GM23338 (cell line): Measurements from ENCODE around the gene PLEKHG4B. TPM values are rescaled to one million over a fixed set of nuclear protein-coding genes. Genes with fewer than 3 reads are reported as not detected.

ENCODE experiments used
- ATAC-seq: fragments of 200-7000 bp; cut with Tn5 transposase; 3 replicates; pipeline ENCODE4 v1.9.1; 2020
- DNase-seq: peaks from one replicate; pipeline ENCODE4 v3.0.0-alpha.2; 2015; ENCODE audit warnings: low spot score
- H2AFZ ChIP-seq: fragments of 200-600 bp; sonication (generic); 2 replicates; pipeline ENCODE4 v1.8.0; 2016; ENCODE audit warnings: antibody characterized with exemption, mild to moderate bottlenecking, moderate library complexity
- H3F3A ChIP-seq: fragments of 200-600 bp; sonication (generic); replicated peaks from 2 replicates; pipeline ENCODE4 v1.8.0; 2017; ENCODE audit warnings: antibody characterized with exemption, mixed run types, low read depth
- H3K27ac ChIP-seq: fragments of 200-600 bp; sonication (generic); 2 replicates; pipeline ENCODE4 v1.6.1; 2016; ENCODE audit warnings: low read depth
- H3K27me3 ChIP-seq: fragments of 200-600 bp; sonication (generic); 2 replicates; pipeline ENCODE4 v1.8.0; 2016; ENCODE audit warnings: mild to moderate bottlenecking, mixed run types, moderate library complexity; ENCODE audit not compliant: insufficient read depth
- H3K36me3 ChIP-seq: fragments of 200-600 bp; sonication (generic); 2 replicates; pipeline ENCODE4 v1.8.0; 2016; ENCODE audit warnings: mild to moderate bottlenecking; ENCODE audit not compliant: insufficient read depth
- H3K4me1 ChIP-seq: fragments of 200-600 bp; sonication (generic); 2 replicates; pipeline ENCODE4 v1.8.0; 2016; ENCODE audit warnings: mild to moderate bottlenecking, moderate library complexity; ENCODE audit not compliant: insufficient read depth
- H3K4me2 ChIP-seq: fragments of 200-600 bp; sonication (generic); 2 replicates; pipeline ENCODE4 v1.7.1; 2017; ENCODE audit warnings: mixed run types
- H3K4me3 ChIP-seq: fragments of 200-600 bp; sonication (generic); 2 replicates; pipeline ENCODE4 v1.6.1; 2016; ENCODE audit warnings: mixed run types
- H3K79me2 ChIP-seq: fragments of 200-600 bp; sonication (generic); replicated peaks from 2 replicates; pipeline ENCODE4 v1.8.0; 2017; ENCODE audit warnings: mild to moderate bottlenecking; ENCODE audit not compliant: insufficient read depth
- H3K9me2 ChIP-seq: fragments of 200-600 bp; sonication (generic); 2 replicates; pipeline ENCODE4 v1.8.0; 2017; ENCODE audit not compliant: insufficient read depth
- H4K20me1 ChIP-seq: fragments of 200-600 bp; sonication (generic); replicated peaks from 2 replicates; pipeline ENCODE4 v1.8.0; 2017; ENCODE audit warnings: mild to moderate bottlenecking; ENCODE audit not compliant: insufficient read depth
- H3K27ac Mint-ChIP-seq: 2 replicates; pipeline ENCODE4 v1.8.0; 2020; ENCODE audit warnings: inconsistent platforms, mild to moderate bottlenecking, moderate library complexity, mixed read lengths
- H3K27me3 Mint-ChIP-seq: 3 replicates; pipeline ENCODE4 v1.8.0; 2022; ENCODE audit warnings: low read depth, mild to moderate bottlenecking, moderate library complexity, mixed read lengths, inconsistent platforms; ENCODE audit not compliant: insufficient read depth, poor library complexity
- H3K36me3 Mint-ChIP-seq: 3 replicates; pipeline ENCODE4 v1.8.0; 2021; ENCODE audit warnings: low read depth, mild to moderate bottlenecking, inconsistent platforms, moderate library complexity, mixed read lengths
- H3K4me1 Mint-ChIP-seq: 3 replicates; pipeline ENCODE4 v1.8.0; 2020; ENCODE audit warnings: mild to moderate bottlenecking, inconsistent platforms, mixed read lengths
- H3K4me3 Mint-ChIP-seq: 3 replicates; pipeline ENCODE4 v1.8.0; 2021; ENCODE audit warnings: moderate library complexity, mild to moderate bottlenecking, inconsistent platforms, mixed read lengths
- H3K9me3 Mint-ChIP-seq: 3 replicates; pipeline ENCODE4 v1.8.0; 2020; ENCODE audit warnings: moderate library complexity, mild to moderate bottlenecking, inconsistent platforms, mixed read lengths
- CREB1 ChIP-seq: fragments of 250-450 bp; sonication (Bioruptor Pico); IDR thresholded peaks from 2 replicates; pipeline ENCODE4 v1.5.0; 2020; ENCODE audit warnings: low read depth, mild to moderate bottlenecking, moderate library complexity
- CTCF ChIP-seq, 2 experiments: fragments of 200-600 bp in 1 of 2; sonication (generic) in 1 of 2; conservative IDR thresholded peaks; 2 replicates each; pipeline versions ENCODE4 v1.5.1 to v1.6.1; 2016 to 2017; ENCODE audit warnings: antibody characterized with exemption in 2 of 2, low read depth in 2 of 2, mild to moderate bottlenecking in 2 of 2, moderate library complexity in 1 of 2
- ETS1 ChIP-seq: IDR thresholded peaks from 2 replicates; pipeline ENCODE4 v1.6.1; 2016; ENCODE audit warnings: antibody characterized with exemption
- EZH2 ChIP-seq: fragments of 200-600 bp; sonication (generic); IDR thresholded peaks from one replicate; pipeline ENCODE4 v1.8.0; 2017; ENCODE audit warnings: antibody characterized with exemption, mild to moderate bottlenecking, low read depth; ENCODE audit not compliant: unreplicated experiment
- EZH2phosphoT487 ChIP-seq: fragments of 200-600 bp; sonication (generic); IDR thresholded peaks from one replicate; pipeline ENCODE4 v1.8.1; 2018; ENCODE audit warnings: antibody characterized with exemption; ENCODE audit not compliant: unreplicated experiment
- JUNB ChIP-seq: IDR thresholded peaks from one replicate; pipeline ENCODE4 v1.6.1; 2016; ENCODE audit warnings: antibody characterized with exemption; ENCODE audit not compliant: unreplicated experiment
- POLR2AphosphoS5 ChIP-seq: IDR thresholded peaks from 2 replicates; pipeline ENCODE4 v1.6.1; 2016; ENCODE audit warnings: antibody characterized with exemption, low read depth
- ZNF331 ChIP-seq: fragments of 250-450 bp; sonication (Bioruptor Pico); IDR thresholded peaks from 2 replicates; pipeline ENCODE4 v1.5.0; 2020; ENCODE audit warnings: low read depth, mild to moderate bottlenecking, moderate library complexity
- polyA plus RNA-seq: library from polyadenylated mRNA; unstranded; fragments of >200 nt; fragmentation: Nextera tagmentation; extraction: Ambion mirVana; gene quantifications from 2 replicates; pipeline ENCODE4 v1.2.1, GENCODE V29; 2016
- total RNA-seq: library from RNA; depleted of rRNA; stranded (reverse); fragments of >200 nt; shearing (Covaris generic); gene quantifications from 2 replicates; pipeline ENCODE4 v1.2.3, GENCODE V29; 2014
- TF ChIP-seq, protein P1 (sequence below): IDR thresholded peaks from one replicate; pipeline ENCODE4 v1.6.1; 2018; ENCODE audit warnings: antibody characterized with exemption; ENCODE audit not compliant: unreplicated experiment

Gene PLEKHG4B
- total and polyA plus RNA-seq, 2 experiments from 2014 or later, result 33.5 to 54.8 TPM

DNA sequence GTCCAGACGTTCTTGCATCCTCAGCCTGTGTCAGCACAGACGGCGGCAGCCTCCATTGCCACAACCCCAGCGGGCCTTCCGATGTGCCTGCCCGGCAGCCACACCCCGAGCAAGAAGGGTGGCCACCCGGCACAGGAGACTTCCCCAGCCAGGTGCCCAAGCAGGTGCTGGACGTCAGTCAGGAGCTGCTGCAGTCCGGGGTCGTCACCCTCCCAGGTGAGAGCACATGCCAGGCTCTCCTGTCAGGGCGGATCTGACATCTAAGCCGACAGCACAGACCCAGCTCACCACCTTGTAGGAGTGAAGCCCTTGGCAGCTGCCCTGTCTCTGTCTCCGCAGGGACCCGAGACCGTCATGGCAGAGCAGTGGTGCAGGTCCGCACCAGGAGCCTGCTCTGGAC, 51.1 kb downstream of the PLEKHG4B start:
- Histone ChIP-seq H3K27ac (no peak overlapping the region), H2AFZ (no peak overlapping the region), H3K4me1 (peaks cover 13% of the 10 kb centered on the region), H3K9me2 (no peaks in the 10 kb centered on the region), H3K36me3 (peaks cover 17% of the 10 kb centered on the region), H3F3A (no peaks in the 10 kb centered on the region), H3K4me3 (no peak overlapping the region), H3K27me3 (no peaks in the 10 kb centered on the region), H3K79me2 (0 out of 2 replicates have a peak, but pooled peaks cover 3% of the 10 kb centered on the region), H3K4me2 (no peak overlapping the region), H4K20me1 (no peaks in the 10 kb centered on the region; the same call in 1 of the 2 replicates)
- TF ChIP-seq JUNB, result no peak
- Mint-ChIP-seq H3K27ac (no peak overlapping the region), H3K27me3 (peaks cover 19% of the 10 kb centered on the region), H3K9me3 (peaks cover 25% of the 10 kb centered on the region), H3K4me1 (peaks cover 11% of the 10 kb centered on the region), H3K4me3 (no peak overlapping the region), H3K36me3 (peaks cover 73% of the 10 kb centered on the region)
- no peak for DNase-seq
- ATAC-seq, result no peak

DNA sequence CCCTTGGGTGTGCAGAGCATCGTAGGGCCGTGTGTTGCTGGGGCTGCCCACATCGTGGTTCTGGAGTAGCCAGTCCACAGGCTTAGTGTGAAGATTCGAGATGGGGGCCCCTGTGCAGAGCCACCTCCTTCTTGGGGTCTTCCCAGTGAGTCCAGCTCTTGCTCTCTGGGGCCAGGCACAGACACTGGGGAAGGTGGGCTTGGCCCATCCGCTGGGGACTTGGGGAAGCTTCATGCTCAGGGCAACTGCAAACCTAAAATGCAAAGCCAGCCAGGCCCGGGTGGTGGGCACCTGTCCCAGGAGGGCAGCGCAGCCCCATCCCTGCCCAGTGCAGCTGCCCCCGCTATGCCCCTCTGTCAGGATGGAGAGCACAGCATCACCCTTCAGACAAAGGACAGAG, 53.0 kb downstream of the PLEKHG4B start:
- no peak overlapping the region for H3K4me3 Mint-ChIP-seq
- no peaks in the 10 kb centered on the region; the same call in 1 of the 2 replicates for H4K20me1 ChIP-seq
- peaks cover 12% of the 10 kb centered on the region for H3K27me3 Mint-ChIP-seq
- no peaks in the 10 kb centered on the region; the same call in 2 of the 3 replicates for H3K4me1 Mint-ChIP-seq
- H3K9me2 ChIP-seq, result no peaks in the 10 kb centered on the region
- no peak overlapping the region for H3K4me2 ChIP-seq
- peaks cover 83% of the 10 kb centered on the region for H3K36me3 Mint-ChIP-seq
- H2AFZ ChIP-seq, result no peak overlapping the region
- no peaks in the 10 kb centered on the region for H3F3A ChIP-seq
- no peak overlapping the region for H3K27ac Mint-ChIP-seq
- H3K4me1 ChIP-seq, result no peaks in the 10 kb centered on the region
- H3K9me3 Mint-ChIP-seq, result peaks cover 28% of the 10 kb centered on the region
- no peaks in the 10 kb centered on the region for H3K79me2 ChIP-seq
- ATAC-seq, result no peak
- peaks cover 17% of the 10 kb centered on the region for H3K36me3 ChIP-seq
- DNase-seq, result no peak
- no peaks in the 10 kb centered on the region for H3K27me3 ChIP-seq
- no peak overlapping the region for H3K4me3 ChIP-seq
- no peak overlapping the region for H3K27ac ChIP-seq
- TF ChIP-seq POLR2AphosphoS5, result no peak
- no peak for TF ChIP-seq EZH2
- no peak for TF ChIP-seq CREB1 (CRISPR knock-in tag)
- TF ChIP-seq CTCF (conservative IDR thresholded peaks at IDR 0.05; ENCODE audit: low read depth in 2 of 2), result no peak
- no peak for TF ChIP-seq EZH2phosphoT487
- TF ChIP-seq, protein P1, sequence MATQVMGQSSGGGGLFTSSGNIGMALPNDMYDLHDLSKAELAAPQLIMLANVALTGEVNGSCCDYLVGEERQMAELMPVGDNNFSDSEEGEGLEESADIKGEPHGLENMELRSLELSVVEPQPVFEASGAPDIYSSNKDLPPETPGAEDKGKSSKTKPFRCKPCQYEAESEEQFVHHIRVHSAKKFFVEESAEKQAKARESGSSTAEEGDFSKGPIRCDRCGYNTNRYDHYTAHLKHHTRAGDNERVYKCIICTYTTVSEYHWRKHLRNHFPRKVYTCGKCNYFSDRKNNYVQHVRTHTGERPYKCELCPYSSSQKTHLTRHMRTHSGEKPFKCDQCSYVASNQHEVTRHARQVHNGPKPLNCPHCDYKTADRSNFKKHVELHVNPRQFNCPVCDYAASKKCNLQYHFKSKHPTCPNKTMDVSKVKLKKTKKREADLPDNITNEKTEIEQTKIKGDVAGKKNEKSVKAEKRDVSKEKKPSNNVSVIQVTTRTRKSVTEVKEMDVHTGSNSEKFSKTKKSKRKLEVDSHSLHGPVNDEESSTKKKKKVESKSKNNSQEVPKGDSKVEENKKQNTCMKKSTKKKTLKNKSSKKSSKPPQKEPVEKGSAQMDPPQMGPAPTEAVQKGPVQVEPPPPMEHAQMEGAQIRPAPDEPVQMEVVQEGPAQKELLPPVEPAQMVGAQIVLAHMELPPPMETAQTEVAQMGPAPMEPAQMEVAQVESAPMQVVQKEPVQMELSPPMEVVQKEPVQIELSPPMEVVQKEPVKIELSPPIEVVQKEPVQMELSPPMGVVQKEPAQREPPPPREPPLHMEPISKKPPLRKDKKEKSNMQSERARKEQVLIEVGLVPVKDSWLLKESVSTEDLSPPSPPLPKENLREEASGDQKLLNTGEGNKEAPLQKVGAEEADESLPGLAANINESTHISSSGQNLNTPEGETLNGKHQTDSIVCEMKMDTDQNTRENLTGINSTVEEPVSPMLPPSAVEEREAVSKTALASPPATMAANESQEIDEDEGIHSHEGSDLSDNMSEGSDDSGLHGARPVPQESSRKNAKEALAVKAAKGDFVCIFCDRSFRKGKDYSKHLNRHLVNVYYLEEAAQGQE, result no peak
- no peak for TF ChIP-seq ZNF331 (CRISPR knock-in tag)
- no peak for TF ChIP-seq ETS1
